Common myeloid progenitor, CD34-positive (primary cell): ENCODE results near the gene RAPGEF5.
A peak's percentile ranks its signal among the peaks of the same experiment; 100 is the strongest.

Experiments
- CTCF ChIA-PET: fragments of 350-600 bp; sonication (Branson Sonifier 250); formaldehyde crosslinking; loops from one replicate; lab custom pipeline; 2021; ENCODE audit warnings: antibody characterized with exemption; lab: Charles Lee
- POLR2A ChIA-PET: fragments of 350-600 bp; sonication (Branson Sonifier 250); formaldehyde crosslinking; loops from one replicate; lab custom pipeline; 2021; ENCODE audit warnings: antibody characterized with exemption; lab: Charles Lee
- DNase-seq, 3 donors: peaks; one replicate each; pipeline versions ENCODE4 v3.0.0 to v3.0.0-alpha.2; 2013
- H3K27ac ChIP-seq, 2 experiments: 1 replicate in 1 of 2; 2 replicates in 1 of 2; pipeline ENCODE4 v1.7.0; 2013; ENCODE audit warnings: inconsistent platforms in 2 of 2, low read length in 2 of 2, mild to moderate bottlenecking in 2 of 2, low read depth in 1 of 2, moderate library complexity in 1 of 2; ENCODE audit not compliant: severe bottlenecking in 2 of 2, insufficient read depth in 1 of 2, poor library complexity in 1 of 2
- H3K27me3 ChIP-seq, 5 experiments: replicated peaks in 2 of 5; 1 replicate in 3 of 5; 2 replicates in 2 of 5; pipeline versions ENCODE4 v1.6.1 to v1.7.0; 2013; ENCODE audit warnings: low read length in 4 of 5, mild to moderate bottlenecking in 2 of 5, moderate library complexity in 2 of 5, inconsistent platforms in 1 of 5; ENCODE audit not compliant: insufficient read depth in 5 of 5, control insufficient read depth in 4 of 5
- H3K36me3 ChIP-seq, 4 experiments: 1 replicate in 2 of 4; 2 replicates in 2 of 4; pipeline versions ENCODE4 v1.6.1 to v1.7.0; 2013; ENCODE audit warnings: low read length in 3 of 4, control low read depth in 1 of 4, mild to moderate bottlenecking in 1 of 4; ENCODE audit not compliant: control insufficient read depth in 4 of 4, insufficient read depth in 4 of 4
- H3K4me1 ChIP-seq, 4 experiments: 1 replicate in 3 of 4; 2 replicates in 1 of 4; pipeline versions ENCODE4 v1.6.1 to v1.7.1; 2013; ENCODE audit warnings: low read length in 3 of 4, mild to moderate bottlenecking in 3 of 4, control low read depth in 1 of 4, inconsistent platforms in 1 of 4, moderate library complexity in 1 of 4; ENCODE audit not compliant: control insufficient read depth in 4 of 4, insufficient read depth in 4 of 4; ENCODE audit errors: control extremely low read depth in 1 of 4
- H3K4me3 ChIP-seq, 7 experiments: 1 replicate in 4 of 7; 2 replicates in 3 of 7; pipeline versions ENCODE4 v1.5.1 to v1.7.0; 2013; ENCODE audit warnings: mild to moderate bottlenecking in 7 of 7, low read length in 6 of 7, moderate library complexity in 6 of 7, inconsistent platforms in 2 of 7, low read depth in 2 of 7, control low read depth in 1 of 7; ENCODE audit not compliant: insufficient read depth in 4 of 7, control insufficient read depth in 1 of 7; ENCODE audit errors: extremely low read depth in 1 of 7
- H3K9me3 ChIP-seq, 5 experiments: 1 replicate in 4 of 5; 2 replicates in 1 of 5; pipeline versions ENCODE4 v1.6.1 to v1.7.1; 2013; ENCODE audit warnings: low read length in 4 of 5, mild to moderate bottlenecking in 2 of 5, inconsistent platforms in 1 of 5, low read depth in 1 of 5, moderate library complexity in 1 of 5; ENCODE audit not compliant: control insufficient read depth in 4 of 5, insufficient read depth in 2 of 5; ENCODE audit errors: control extremely low read depth in 1 of 5
- WGBS: methylation state at CpG from one replicate; pipeline ENCODE4 v1.1.5; 2013; ENCODE audit not compliant: insufficient coverage; 5-methylcytosine and 5-hydroxymethylcytosine counted together

RAPGEF5 gene

DNA sequence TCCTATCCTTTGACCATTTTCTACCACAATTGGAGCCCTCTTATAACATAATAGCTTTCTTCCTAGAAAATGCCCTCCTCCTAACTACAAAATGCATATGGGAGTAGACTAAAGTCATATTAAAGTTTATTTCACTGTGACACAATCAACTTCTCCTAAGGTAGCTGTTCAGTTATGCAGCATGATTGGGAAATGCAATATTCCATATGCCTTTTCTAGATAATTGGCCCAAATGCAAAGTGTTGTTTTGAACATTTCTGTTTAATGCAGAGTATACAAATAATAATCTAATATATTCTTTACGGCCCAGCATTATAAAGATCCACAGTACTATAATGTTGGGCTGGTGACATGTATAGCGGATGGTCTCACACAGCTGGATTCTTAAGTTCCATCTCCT lies 205.1 kb downstream of the RAPGEF5 start:
- Histone ChIP-seq H3K4me1 (peaks cover 7 to 21% (median 14%) of the 10 kb centered on the region in 4 experiments), H3K4me3 (no peak overlapping the region), H3K36me3 (peaks cover 0 to 3% (median 0%) of the 10 kb centered on the region in 4 experiments), H3K27ac (no peak overlapping the region), H3K27me3 (no peaks in the 10 kb centered on the region), H3K9me3 (no peaks in the 10 kb centered on the region)
- ChIA-PET CTCF (interaction anchor here (1.3 kb wide), 1 partner anchor 21 kb away, joined by 4 read pairs; no protein-coding TSS in a partner anchor), POLR2A (no interaction called here)
- DNase-seq = no peak
- no CpG with 5 or more reads among the region's 2 CpGs for WGBS

DNA sequence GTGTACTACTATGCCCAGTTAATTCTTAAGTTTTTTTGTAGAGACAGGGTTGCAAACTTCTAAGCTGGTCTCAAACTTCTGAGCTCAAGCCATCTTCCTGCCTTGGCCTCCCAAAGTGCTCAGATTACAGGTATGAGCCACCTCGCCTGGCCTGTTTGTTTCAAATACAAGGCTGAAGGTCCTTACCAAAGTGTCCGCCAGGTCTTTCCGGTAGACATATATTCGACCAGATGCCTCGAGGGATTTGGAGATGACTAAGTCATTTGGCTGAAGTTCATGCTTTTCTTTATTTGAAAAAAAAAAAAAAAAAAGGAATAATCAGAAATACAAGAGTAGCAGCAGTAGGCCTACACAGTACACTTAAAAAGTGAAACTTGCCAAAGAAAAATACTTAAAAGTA lies 206.7 kb downstream of the RAPGEF5 start:
- POLR2A ChIA-PET = no interaction called here

DNA sequence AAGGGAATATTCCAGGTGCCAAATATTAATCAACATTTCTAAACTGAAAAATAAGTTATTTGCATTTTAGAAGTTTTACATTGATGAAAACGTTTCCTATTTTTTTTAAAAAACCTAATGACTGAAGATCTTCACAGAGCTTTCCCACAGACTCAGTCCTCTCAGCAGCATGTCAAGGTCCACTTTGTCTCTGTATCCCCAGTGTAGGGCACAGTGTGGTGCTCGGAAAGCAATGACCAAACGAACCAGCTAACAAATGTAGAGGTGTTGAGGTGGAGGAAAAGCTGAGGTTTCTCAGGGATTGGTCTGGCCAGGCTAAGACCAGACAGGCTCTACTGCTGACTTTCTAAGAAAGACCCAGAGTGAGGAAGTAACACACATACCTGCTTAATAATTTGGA lies 209.1 kb downstream of the RAPGEF5 start:
- no peak for DNase-seq
- Histone ChIP-seq H3K27me3 (no peaks in the 10 kb centered on the region), H3K9me3 (no peaks in the 10 kb centered on the region), H3K27ac (no peak overlapping the region), H3K4me1 (peaks cover 0 to under 1% (median 0%) of the 10 kb centered on the region in 4 experiments), H3K4me3 (no peak overlapping the region), H3K36me3 (peaks cover 0 to 3% (median 0%) of the 10 kb centered on the region in 4 experiments)
- 100% methylated on average over 2 of the region's 3 CpGs for WGBS
- CTCF ChIA-PET = no interaction called here
- POLR2A ChIA-PET = no interaction called here

More for the DNA sequence above, 206.7 kb downstream of the RAPGEF5 start:
- Histone ChIP-seq H3K36me3 (peaks cover 0 to 3% (median 0%) of the 10 kb centered on the region in 4 experiments), H3K27me3 (no peaks in the 10 kb centered on the region), H3K9me3 (no peaks in the 10 kb centered on the region), H3K4me1 (peaks cover 7 to 21% (median 14%) of the 10 kb centered on the region in 4 experiments), H3K4me3 (no peak overlapping the region), H3K27ac (no peak overlapping the region)
- CTCF ChIA-PET = interaction anchor here (2.2 kb wide), 1 partner anchor 40 kb away, joined by 5 read pairs; no protein-coding TSS in a partner anchor
- no peak for DNase-seq
- WGBS = 90% methylated on average over 2 of the region's 5 CpGs

DNA sequence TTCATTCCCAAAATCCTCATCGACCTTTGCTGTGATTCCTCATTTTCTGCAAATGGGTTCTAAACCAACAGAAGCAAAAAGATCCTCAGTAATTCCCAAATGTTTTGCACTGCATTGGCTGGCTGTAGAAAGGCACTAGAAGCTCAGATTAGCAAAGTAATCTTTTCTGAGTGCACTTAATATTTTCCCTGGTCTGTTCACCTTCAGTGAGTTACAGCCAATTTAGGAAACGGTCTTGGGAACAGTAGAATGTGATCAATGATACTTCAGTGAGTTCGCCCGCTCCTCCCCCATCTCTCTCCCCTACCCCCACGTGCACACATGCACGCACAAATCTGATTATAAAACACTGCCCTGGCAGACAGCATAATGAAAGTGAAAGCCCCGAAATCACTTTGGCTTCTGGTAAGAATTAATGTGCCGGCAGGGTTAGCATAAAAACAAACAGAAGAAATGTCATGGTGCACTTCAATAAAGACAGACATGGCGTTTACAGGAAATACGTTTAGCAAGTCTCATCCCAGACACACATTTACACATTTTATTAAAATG lies 209.9 kb downstream of the RAPGEF5 start:
- H3K4me1 ChIP-seq = no peaks in the 10 kb centered on the region
- H3K4me3 ChIP-seq = peak overlapping the region in 2 of 7 experiments; percentile 11 to 13
- ChIA-PET POLR2A (no interaction called here), CTCF (no interaction called here)
- 90% methylated on average over 7 of the region's 10 CpGs for WGBS
- H3K9me3 ChIP-seq = no peaks in the 10 kb centered on the region
- DNase-seq = peak in 2 of 3 donors; percentile 58 to 68
- H3K27me3 ChIP-seq = no peaks in the 10 kb centered on the region
- peaks cover 0 to 3% (median 0%) of the 10 kb centered on the region in 4 experiments for H3K36me3 ChIP-seq
- no peak overlapping the region for H3K27ac ChIP-seq

DNA sequence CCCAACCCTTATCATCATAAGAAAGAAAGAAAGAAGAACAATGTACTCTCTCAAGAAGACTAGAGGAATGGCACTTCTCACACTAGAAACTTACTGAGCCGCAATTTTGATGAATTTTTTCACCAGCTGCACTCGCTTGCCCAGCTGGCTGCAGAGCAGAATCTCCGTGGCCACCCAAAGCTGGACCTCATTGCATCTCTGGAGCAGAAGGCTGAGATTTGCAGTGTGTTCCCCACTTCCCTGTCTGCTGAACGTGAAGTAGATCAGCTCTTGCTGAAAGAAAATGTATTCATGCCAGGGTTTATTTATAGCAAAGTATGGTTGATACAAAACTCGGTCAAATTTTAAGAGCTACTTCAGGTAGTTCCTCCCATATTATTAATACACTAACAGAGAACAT lies 212.0 kb downstream of the RAPGEF5 start:
- no peak for DNase-seq
- CTCF ChIA-PET = interaction anchor here (1.2 kb wide), 1 partner anchor 226 kb away, joined by 4 read pairs; no protein-coding TSS in a partner anchor
- peaks cover 0 to 3% (median 0%) of the 10 kb centered on the region in 4 experiments for H3K36me3 ChIP-seq
- no peaks in the 10 kb centered on the region for H3K9me3 ChIP-seq
- no peaks in the 10 kb centered on the region for H3K27me3 ChIP-seq
- no peak overlapping the region for H3K4me3 ChIP-seq
- POLR2A ChIA-PET = no interaction called here
- 100% methylated on average over 3 of the region's 5 CpGs for WGBS
- no peak overlapping the region for H3K27ac ChIP-seq
- no peaks in the 10 kb centered on the region for H3K4me1 ChIP-seq

DNA sequence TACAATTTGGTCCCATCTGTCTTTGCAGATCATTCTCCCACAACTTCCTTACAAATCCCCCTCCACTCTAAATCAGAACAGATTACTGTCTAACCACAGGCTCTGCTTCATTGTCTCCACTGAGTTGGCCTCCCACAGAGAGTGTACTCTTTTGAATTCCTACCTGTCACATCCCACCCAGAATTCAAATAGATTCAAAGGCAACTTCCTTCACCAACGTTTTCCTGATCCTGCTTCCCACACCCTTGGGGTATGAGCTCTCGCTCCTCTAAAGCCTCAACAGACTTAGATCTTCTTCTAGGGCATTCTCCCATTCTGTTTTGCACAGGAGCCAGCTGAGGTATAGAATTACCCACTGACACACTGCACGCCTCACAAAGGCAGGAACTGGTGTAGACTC lies 213.5 kb downstream of the RAPGEF5 start:
- POLR2A ChIA-PET = no interaction called here
- DNase-seq = no peak
- CTCF ChIA-PET = no interaction called here
- Histone ChIP-seq H3K9me3 (no peaks in the 10 kb centered on the region), H3K36me3 (no peaks in the 10 kb centered on the region), H3K27ac (no peak overlapping the region), H3K27me3 (no peaks in the 10 kb centered on the region), H3K4me3 (no peak overlapping the region), H3K4me1 (no peaks in the 10 kb centered on the region)
- 77% methylated on average over 2 of the region's 3 CpGs for WGBS

DNA sequence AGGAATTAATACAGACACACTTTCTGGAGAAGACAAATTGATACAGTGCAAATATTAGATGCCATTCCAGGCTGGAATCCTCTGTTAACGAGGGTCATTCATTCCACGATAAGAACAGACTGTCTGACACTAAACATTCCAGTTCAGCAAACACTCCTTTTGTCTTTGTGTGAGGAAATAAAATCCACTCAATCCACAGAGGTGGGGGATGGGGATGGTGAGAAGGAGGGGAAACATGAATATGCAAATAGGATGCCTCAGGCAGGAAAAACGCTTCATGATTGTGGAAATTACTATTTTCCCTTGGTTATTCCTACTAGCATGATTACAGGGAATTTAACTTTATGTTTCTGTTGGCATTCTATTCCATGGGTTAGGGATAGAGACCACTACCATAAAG lies 214.4 kb downstream of the RAPGEF5 start:
- Histone ChIP-seq H3K4me1 (no peaks in the 10 kb centered on the region), H3K27me3 (no peaks in the 10 kb centered on the region), H3K4me3 (no peak overlapping the region), H3K27ac (no peak overlapping the region), H3K36me3 (no peaks in the 10 kb centered on the region), H3K9me3 (no peaks in the 10 kb centered on the region)
- DNase-seq = no peak
- 75% methylated on average over 1 of the region's 3 CpGs for WGBS
- ChIA-PET CTCF (interaction anchor here (1.6 to 1.7 kb wide), 3 partner anchors 10 to 23 kb away, joined by 3 to 5 read pairs (median 3); no protein-coding TSS in a partner anchor), POLR2A (no interaction called here)
